Measurements from ENCODE around the gene RAVER1.
A peak's percentile ranks its signal among the peaks of the same experiment; 100 is the strongest.

Gene RAVER1

GRCh38 chr19:10317857-10318462 is 15.4 kb downstream of the RAVER1 start:
- DNase-seq (ENCODE audit: low spot score) = no peak

GRCh38 chr19:10317045-10317856 is 16.1 kb downstream of the RAVER1 start:
- no peak for DNase-seq (ENCODE audit: low spot score)

GRCh38 chr19:10316229-10317044 is 16.9 kb downstream of the RAVER1 start:
- DNase-seq (ENCODE audit: low spot score) = no peak

GRCh38 chr19:10315335-10316214 is 17.8 kb downstream of the RAVER1 start, which contains the start of gene FDX2:
FDX2 (minus strand) TSS chr19:10316015; CDS start chr19:10315996, 19 bp downstream.
- DNase-seq (ENCODE audit: low spot score) = peak; percentile 72

- no peak for DNase-seq (ENCODE audit: low spot score)
Observed at GRCh38 chr19:10309423-10309822, 23.9 kb downstream of the RAVER1 start, which contains the start of gene ZGLP1. ZGLP1 (minus strand) TSS chr19:10309815.

- DNase-seq (ENCODE audit: low spot score) = no peak
Observed at GRCh38 chr19:10306327-10306726, 27.0 kb downstream of the RAVER1 start.

GRCh38 chr19:10305139-10305806 is 28.1 kb downstream of the RAVER1 start:
- DNase-seq (ENCODE audit: low spot score) = peak; percentile 46

GRCh38 chr19:10299545-10300458 is 33.5 kb downstream of the RAVER1 start:
- DNase-seq (ENCODE audit: low spot score) = no peak

GRCh38 chr19:10295847-10296591 is 37.3 kb downstream of the RAVER1 start:
- DNase-seq (ENCODE audit: low spot score) = no peak

- no peak for DNase-seq (ENCODE audit: low spot score)
Observed at GRCh38 chr19:10295305-10295846, 38.0 kb downstream of the RAVER1 start.

GRCh38 chr19:10294368-10294697 is 39.0 kb downstream of the RAVER1 start:
- no peak for DNase-seq (ENCODE audit: low spot score)

- no peak for DNase-seq (ENCODE audit: low spot score)
Observed at GRCh38 chr19:10293637-10294367, 39.5 kb downstream of the RAVER1 start.

GRCh38 chr19:10292789-10293636 is 40.3 kb downstream of the RAVER1 start:
- no peak for DNase-seq (ENCODE audit: low spot score)

- DNase-seq (ENCODE audit: low spot score) = no peak
Observed at GRCh38 chr19:10292206-10292788, 41.0 kb downstream of the RAVER1 start.

- DNase-seq (ENCODE audit: low spot score) = no peak
Observed at GRCh38 chr19:10291554-10292205, 41.6 kb downstream of the RAVER1 start.

GRCh38 chr19:10290876-10291553 is 42.3 kb downstream of the RAVER1 start:
- DNase-seq (ENCODE audit: low spot score) = no peak
